ENCODE results near the gene DPH1. TPM values are rescaled to one million over a fixed set of nuclear protein-coding genes. Genes with fewer than 3 reads are reported as not detected.

DPH1 gene
- total RNA-seq, 1 donor from 2014 or later, result 35.1 TPM

DNA sequence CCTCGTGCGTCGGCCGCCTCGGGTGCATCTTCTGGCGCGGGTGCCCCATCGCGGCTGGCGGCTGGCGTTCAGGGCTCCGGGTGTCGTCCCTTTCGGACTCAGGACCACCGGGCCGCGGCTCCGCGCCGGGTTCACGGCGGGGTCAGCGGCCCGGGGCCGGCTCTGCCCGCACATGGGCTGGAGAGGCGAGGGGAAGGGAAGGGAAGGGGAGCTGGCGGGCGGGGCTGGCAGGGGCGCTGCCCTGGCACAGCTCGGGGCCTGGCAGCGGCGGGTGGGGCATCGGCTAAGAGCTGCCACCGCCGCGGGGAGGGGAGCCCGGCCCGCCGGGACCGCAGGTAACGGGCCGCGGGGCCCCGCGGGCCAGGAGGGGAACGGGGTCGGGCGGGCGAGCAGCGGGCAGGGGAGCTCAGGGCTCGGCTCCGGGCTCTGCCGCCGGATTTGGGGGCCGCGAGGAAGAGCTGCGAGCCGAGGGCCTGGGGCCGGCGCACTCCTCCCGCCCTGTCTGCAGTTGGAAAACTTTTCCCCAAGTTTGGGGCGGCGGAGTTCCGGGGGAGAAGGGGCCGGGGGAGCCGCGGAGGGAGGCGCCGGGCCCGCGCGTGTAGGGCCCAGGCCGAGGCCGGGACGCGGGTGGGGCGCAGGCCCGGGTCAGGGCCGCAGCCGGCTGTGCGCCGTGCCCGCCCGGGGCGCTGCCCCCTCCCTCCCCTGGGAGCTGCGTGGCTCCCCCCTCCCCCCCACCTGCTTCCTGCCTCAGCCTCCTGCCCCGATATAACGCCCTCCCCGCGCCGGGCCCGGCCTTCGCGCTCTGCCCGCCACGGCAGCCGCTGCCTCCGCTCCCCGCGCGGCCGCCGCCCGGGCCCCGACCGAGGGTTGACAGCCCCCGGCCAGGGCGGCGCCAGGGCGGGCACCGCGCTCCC lies 25.6 kb downstream of the DPH1 start:
- TF ChIP-seq CTCF (conservative IDR thresholded peaks at IDR 0.05), result no peak
- Mint-ChIP-seq H3K27me3 (ENCODE audit: low read depth) (peaks cover 66% of the 10 kb centered on the region), H3K36me3 (ENCODE audit: low read depth) (peaks cover 7% of the 10 kb centered on the region), H3K4me1 (peaks cover 14% of the 10 kb centered on the region), H3K27ac (ENCODE audit: unreplicated experiment) (no peak overlapping the region), H3K9me3 (no peaks in the 10 kb centered on the region), H3K4me3 (no peak overlapping the region)
- DNase-seq (ENCODE audit: low read depth, low spot score), result no peak

DNA sequence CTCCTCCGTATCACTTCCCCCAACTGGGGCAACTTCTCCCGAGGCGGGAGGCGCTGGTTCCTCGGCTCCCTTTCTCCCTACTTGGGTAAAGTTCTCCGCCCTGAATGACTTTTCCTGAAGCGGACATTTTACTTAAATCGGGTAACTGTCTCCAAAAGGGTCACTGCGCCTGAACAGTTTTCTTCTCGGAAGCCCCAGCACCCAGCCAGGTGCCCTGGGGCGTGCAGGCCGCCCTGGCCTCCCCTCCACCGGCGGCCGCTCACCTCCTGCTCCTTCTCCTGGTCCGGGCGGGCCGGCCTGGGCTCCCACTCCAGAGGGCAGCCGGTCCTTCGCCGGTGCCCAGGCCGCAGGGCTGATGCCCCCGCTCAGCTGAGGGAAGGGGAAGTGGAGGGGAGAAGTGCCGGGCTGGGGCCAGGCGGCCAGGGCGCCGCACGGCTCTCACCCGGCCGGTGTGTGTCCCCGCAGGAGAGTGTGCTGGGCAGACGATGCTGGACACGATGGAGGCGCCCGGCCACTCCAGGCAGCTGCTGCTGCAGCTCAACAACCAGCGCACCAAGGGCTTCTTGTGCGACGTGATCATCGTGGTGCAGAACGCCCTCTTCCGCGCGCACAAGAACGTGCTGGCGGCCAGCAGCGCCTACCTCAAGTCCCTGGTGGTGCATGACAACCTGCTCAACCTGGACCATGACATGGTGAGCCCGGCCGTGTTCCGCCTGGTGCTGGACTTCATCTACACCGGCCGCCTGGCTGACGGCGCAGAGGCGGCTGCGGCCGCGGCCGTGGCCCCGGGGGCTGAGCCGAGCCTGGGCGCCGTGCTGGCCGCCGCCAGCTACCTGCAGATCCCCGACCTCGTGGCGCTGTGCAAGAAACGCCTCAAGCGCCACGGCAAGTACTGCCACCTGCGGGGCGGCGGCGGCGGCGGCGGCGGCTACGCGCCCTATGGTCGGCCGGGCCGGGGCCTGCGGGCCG lies 26.5 kb downstream of the DPH1 start:
- H3K4me3 Mint-ChIP-seq, result no peak overlapping the region
- TF ChIP-seq CTCF (conservative IDR thresholded peaks at IDR 0.05), result no peak
- peaks cover 10% of the 10 kb centered on the region for H3K36me3 Mint-ChIP-seq (ENCODE audit: low read depth)
- H3K27me3 Mint-ChIP-seq (ENCODE audit: low read depth), result peaks cover 68% of the 10 kb centered on the region
- H3K4me1 Mint-ChIP-seq, result peaks cover 14% of the 10 kb centered on the region
- no peaks in the 10 kb centered on the region for H3K9me3 Mint-ChIP-seq
- H3K27ac Mint-ChIP-seq (ENCODE audit: unreplicated experiment), result no peak overlapping the region
- no peak for DNase-seq (ENCODE audit: low read depth, low spot score)

DNA sequence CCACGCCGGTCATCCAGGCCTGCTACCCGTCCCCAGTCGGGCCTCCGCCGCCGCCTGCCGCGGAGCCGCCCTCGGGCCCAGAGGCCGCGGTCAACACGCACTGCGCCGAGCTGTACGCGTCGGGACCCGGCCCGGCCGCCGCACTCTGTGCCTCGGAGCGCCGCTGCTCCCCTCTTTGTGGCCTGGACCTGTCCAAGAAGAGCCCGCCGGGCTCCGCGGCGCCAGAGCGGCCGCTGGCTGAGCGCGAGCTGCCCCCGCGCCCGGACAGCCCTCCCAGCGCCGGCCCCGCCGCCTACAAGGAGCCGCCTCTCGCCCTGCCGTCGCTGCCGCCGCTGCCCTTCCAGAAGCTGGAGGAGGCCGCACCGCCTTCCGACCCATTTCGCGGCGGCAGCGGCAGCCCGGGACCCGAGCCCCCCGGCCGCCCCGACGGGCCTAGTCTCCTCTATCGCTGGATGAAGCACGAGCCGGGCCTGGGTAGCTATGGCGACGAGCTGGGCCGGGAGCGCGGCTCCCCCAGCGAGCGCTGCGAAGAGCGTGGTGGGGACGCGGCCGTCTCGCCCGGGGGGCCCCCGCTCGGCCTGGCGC lies 27.3 kb downstream of the DPH1 start:
- peaks cover 15% of the 10 kb centered on the region for H3K36me3 Mint-ChIP-seq (ENCODE audit: low read depth)
- H3K27ac Mint-ChIP-seq (ENCODE audit: unreplicated experiment), result no peak overlapping the region
- peak; percentile 29 for DNase-seq (ENCODE audit: low read depth, low spot score)
- peaks cover 68% of the 10 kb centered on the region for H3K27me3 Mint-ChIP-seq (ENCODE audit: low read depth)
- TF ChIP-seq CTCF (conservative IDR thresholded peaks at IDR 0.05), result no peak
- H3K4me1 Mint-ChIP-seq, result peaks cover 12% of the 10 kb centered on the region
- no peaks in the 10 kb centered on the region for H3K9me3 Mint-ChIP-seq
- H3K4me3 Mint-ChIP-seq, result no peak overlapping the region

GRCh38 chr17:2057760-2058585 lies 28.0 kb downstream of the DPH1 start:
- Mint-ChIP-seq H3K36me3 (ENCODE audit: low read depth) (peaks cover 15% of the 10 kb centered on the region), H3K4me3 (no peak overlapping the region), H3K9me3 (no peaks in the 10 kb centered on the region), H3K27me3 (ENCODE audit: low read depth) (peaks cover 73% of the 10 kb centered on the region), H3K4me1 (peaks cover 18% of the 10 kb centered on the region), H3K27ac (ENCODE audit: unreplicated experiment) (no peak overlapping the region)
- TF ChIP-seq CTCF (conservative IDR thresholded peaks at IDR 0.05), result no peak
- DNase-seq (ENCODE audit: low read depth, low spot score), result no peak
